IMR-90 (cell line): Measurements from ENCODE around the gene B3GNT9.

ENCODE experiments used
- POLR2A ChIP-seq: IDR thresholded peaks from 2 replicates; pipeline ENCODE4 v1.6.1; 2012; ENCODE audit warnings: mild to moderate bottlenecking, low read depth, low read length
- SMC3 ChIP-seq: fragments of 150-350 bp; IDR thresholded peaks from 2 replicates; pipeline ENCODE4 v1.6.1; 2016; ENCODE audit warnings: low read depth, mild to moderate bottlenecking, antibody characterized with exemption, low read length, moderate library complexity
- TF ChIP-seq, protein P1 (sequence below): conservative IDR thresholded peaks from 2 replicates; pipeline ENCODE4 v1.5.1; 2012; ENCODE audit warnings: mild to moderate bottlenecking, low read depth, low read length, improper control_type of control experiment

DNA sequence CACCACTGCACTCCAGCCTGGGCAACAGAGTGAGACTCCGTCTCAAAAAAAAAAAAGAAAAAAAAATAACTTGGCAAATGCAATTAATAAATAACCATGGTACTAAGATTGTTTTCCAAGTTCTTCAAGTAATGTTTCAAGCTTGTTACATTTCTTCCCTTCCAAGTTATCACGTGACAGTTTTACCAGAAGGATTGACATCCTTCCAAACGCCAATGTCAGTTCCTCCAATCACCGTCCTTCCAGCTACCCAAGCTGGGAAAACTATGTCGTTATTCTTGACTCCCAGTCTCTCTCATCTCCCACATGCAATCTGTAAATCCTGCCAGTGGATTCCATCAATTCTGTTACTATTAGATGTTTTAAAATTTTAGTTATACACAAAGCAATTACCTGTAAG lies 44.9 kb downstream of the B3GNT9 start:
- TF ChIP-seq SMC3 = no peak
- TF ChIP-seq, protein P1, sequence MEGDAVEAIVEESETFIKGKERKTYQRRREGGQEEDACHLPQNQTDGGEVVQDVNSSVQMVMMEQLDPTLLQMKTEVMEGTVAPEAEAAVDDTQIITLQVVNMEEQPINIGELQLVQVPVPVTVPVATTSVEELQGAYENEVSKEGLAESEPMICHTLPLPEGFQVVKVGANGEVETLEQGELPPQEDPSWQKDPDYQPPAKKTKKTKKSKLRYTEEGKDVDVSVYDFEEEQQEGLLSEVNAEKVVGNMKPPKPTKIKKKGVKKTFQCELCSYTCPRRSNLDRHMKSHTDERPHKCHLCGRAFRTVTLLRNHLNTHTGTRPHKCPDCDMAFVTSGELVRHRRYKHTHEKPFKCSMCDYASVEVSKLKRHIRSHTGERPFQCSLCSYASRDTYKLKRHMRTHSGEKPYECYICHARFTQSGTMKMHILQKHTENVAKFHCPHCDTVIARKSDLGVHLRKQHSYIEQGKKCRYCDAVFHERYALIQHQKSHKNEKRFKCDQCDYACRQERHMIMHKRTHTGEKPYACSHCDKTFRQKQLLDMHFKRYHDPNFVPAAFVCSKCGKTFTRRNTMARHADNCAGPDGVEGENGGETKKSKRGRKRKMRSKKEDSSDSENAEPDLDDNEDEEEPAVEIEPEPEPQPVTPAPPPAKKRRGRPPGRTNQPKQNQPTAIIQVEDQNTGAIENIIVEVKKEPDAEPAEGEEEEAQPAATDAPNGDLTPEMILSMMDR = no peak
- TF ChIP-seq POLR2A = no peak
